Activated T-cell treated with anti-CD3 and anti-CD28 coated beads, Interleukin-2, amount 50 U/mL, for 24 hours (primary cell): ENCODE data around the gene TACC2.
"Not testable (repeated sequence)": the region's sequence is repeated elsewhere in the genome, so short reads cannot be mapped to it uniquely, and the experiment has no call there.

Source experiments
- DNase-seq: peaks from one replicate; pipeline ENCODE4 v3.0.0-alpha.2; 2020
- H3K27ac Mint-ChIP-seq: 2 replicates; pipeline ENCODE4 v1.8.0; 2020; ENCODE audit warnings: mild to moderate bottlenecking, mixed read lengths
- H3K27me3 Mint-ChIP-seq: 2 replicates; pipeline ENCODE4 v1.8.0; 2020; ENCODE audit warnings: mixed read lengths
- H3K36me3 Mint-ChIP-seq: 2 replicates; pipeline ENCODE4 v1.8.0; 2020; ENCODE audit warnings: low read depth, mixed read lengths
- H3K4me1 Mint-ChIP-seq: 2 replicates; pipeline ENCODE4 v1.8.0; 2020; ENCODE audit warnings: low read depth, mixed read lengths
- H3K4me3 Mint-ChIP-seq: 2 replicates; pipeline ENCODE4 v1.8.0; 2020; ENCODE audit warnings: mild to moderate bottlenecking, moderate library complexity, mixed read lengths
- H3K9me3 Mint-ChIP-seq: 2 replicates; pipeline ENCODE4 v1.8.0; 2020; ENCODE audit warnings: mixed read lengths

The TACC2 gene

DNA sequence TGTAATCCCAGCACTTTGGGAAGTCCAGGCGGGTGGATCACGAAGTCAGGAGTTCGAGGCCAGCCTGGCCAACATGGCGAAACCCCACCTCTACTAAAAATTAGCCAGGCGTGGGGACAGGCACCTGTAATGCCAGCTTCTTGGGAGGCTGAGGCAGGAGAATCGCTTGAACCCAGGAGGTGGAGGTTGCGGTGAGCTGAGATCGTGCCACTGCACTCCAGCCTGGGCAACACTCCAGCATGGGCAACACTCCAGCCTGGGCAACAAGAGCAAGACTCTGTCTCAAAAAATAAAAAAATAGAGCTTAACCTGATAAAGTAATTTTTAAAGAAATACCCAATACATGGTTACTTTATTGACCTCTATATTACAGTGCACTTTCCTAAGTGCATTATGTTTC is 19.9 kb upstream of the TACC2 start:
- DNase-seq, H3K27ac Mint-ChIP-seq, H3K27me3 Mint-ChIP-seq, H3K4me3 Mint-ChIP-seq, H3K9me3 Mint-ChIP-seq: not testable (repeated sequence)
- H3K4me1 Mint-ChIP-seq: peaks cover 20% of the 10 kb centered on the region
- peaks cover 90% of the 10 kb centered on the region for H3K36me3 Mint-ChIP-seq

DNA sequence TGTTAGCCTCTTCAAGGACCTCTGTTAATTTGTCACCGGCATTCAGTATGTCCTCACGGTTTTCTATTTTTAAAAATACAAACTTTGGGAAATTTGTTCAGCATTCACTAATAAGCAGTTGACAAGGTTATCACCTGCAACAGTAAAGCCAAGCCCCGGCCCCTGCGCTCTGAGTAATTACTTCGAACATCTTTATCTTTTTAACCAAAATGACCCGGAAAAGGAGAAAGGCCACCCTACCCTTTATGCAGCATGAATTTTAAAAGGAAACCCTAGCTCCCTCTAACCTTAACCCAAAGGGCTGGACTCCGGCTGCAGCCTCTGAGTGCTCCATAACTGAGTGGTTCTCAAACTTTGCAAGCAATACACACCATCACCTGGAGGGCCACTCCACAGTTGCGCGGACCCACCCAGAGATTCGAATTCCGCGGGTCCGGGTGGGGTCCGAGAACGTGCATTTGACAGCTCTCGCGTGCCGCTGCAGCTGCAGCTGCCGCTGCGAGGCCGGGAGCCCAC is 14.9 kb upstream of the TACC2 start:
- Mint-ChIP-seq H3K27ac (peak overlapping the region; percentile 66), H3K27me3 (no peaks in the 10 kb centered on the region), H3K4me1 (peaks cover 26% of the 10 kb centered on the region), H3K36me3 (peaks cover 55% of the 10 kb centered on the region), H3K9me3 (peaks cover 8% of the 10 kb centered on the region), H3K4me3 (peak overlapping the region; percentile 89)
- DNase-seq: no peak

DNA sequence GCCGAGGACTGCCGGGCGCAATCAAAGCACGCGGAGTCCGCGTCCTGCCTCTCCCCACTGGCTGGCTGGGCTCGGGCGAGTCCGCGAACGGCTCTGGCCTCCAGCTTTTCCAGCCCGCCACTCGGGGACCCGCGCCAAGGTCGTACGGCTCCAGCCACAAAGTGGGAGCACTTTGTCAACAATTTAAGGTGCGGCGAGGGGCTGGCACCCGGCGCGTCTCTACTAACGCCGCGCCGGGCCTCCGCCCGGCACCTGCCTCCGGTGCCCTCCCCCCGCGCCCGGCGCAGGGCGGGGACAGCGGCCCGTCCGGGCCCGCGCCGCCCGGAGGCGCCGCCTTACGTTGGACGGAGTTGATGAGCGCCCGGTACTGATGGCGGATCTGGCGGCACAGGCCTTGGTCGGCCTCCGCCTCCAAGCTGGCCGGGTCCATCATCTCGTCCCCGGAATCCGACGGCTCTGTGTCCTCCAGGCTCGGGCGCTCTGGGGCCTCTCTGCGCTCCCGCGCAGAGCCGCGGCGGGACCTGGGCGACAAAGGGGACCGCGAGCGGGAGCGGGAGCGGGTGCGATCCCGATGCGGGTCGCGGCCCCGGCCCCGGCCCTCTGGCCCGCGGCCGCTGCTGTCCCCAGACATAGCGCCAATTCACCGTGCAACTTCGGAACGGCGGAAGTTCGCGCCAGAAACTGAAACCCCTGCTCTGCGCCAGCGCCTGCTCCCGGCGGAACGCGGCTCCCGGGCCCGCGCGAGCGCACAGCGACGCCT is 14.2 kb upstream of the TACC2 start, which contains the start of gene NSMCE4A:
Gene NSMCE4A (minus strand): TSS at position 683 of the 760 bp plus-strand sequence. CDS start 52 bp downstream, at position 631.
- H3K4me1 Mint-ChIP-seq: peaks cover 26% of the 10 kb centered on the region
- peak; percentile 88 for DNase-seq
- H3K27ac Mint-ChIP-seq: peak within 1 kb of the TSS; percentile 77
- H3K36me3 Mint-ChIP-seq: peaks cover 50% of the 10 kb centered on the region
- peaks cover 8% of the 10 kb centered on the region for H3K9me3 Mint-ChIP-seq
- no peaks in the 10 kb centered on the region for H3K27me3 Mint-ChIP-seq
- H3K4me3 Mint-ChIP-seq: peak within 1 kb of the TSS; percentile 89

DNA sequence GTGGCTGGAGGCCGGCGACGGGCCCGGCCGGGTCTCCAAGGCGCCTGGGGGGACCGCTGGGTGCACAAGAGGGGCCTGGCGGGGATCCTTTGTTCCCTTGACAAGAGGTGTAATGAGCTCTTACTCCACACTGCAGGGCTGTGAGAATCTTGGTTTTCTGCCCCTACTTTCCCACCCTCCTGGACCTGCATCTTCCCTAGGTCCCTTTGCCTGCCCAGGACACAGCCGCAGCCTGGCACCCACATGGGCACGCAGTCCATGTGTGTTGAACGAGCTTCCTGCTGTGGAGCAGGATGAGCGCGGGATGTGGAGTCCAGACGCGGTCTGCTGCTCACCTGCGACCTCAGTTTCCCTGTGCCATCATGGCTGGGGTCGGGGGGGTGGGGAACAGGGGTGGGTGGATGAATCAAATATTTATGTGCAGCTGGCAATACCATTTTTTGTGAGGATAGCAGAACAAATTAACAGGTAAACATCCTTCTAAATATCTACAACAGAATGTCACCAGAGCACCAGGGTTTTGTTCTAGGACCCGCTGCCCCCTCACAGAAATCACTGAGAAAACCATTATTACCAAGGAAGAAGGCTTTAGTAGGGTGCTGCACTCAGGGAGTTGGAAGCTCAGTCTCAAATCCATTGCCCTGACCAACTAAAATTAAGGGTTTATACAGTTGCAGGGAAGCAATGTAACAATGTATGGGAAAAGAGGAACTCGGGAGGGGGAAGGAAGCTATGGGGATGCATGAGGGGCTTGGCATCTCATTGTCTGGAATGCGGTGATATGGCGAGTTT is 13.5 kb upstream of the TACC2 start:
- no peaks in the 10 kb centered on the region for H3K27me3 Mint-ChIP-seq
- H3K9me3 Mint-ChIP-seq: peaks cover 8% of the 10 kb centered on the region
- peaks cover 26% of the 10 kb centered on the region for H3K4me1 Mint-ChIP-seq
- peak overlapping the region; percentile 89 for H3K4me3 Mint-ChIP-seq
- DNase-seq: no peak
- H3K27ac Mint-ChIP-seq: peak overlapping the region; percentile 77
- peaks cover 42% of the 10 kb centered on the region for H3K36me3 Mint-ChIP-seq

DNA sequence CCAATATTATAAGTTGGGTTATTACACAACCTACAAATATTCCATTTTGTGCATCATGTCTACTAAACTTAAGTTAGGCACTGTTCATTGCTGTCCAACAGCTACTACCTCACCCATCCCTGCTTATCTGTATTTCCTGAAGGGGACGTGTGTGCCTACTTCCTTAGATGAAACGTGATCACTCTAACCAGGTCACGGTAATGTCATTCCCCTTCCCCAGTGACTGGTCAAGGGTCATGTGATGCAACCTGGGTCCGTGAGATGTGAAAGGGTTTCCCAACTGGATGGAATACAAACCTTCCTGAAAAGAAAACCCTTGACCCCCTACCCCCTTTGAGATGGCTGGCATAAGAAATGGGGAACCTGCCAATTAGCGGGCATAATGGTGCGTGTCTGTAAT is 12.4 kb upstream of the TACC2 start:
- peaks cover 8% of the 10 kb centered on the region for H3K9me3 Mint-ChIP-seq
- H3K36me3 Mint-ChIP-seq: peaks cover 31% of the 10 kb centered on the region
- H3K27me3 Mint-ChIP-seq: no peaks in the 10 kb centered on the region
- peaks cover 22% of the 10 kb centered on the region for H3K4me1 Mint-ChIP-seq
- H3K4me3 Mint-ChIP-seq: no peak overlapping the region
- DNase-seq: no peak
- H3K27ac Mint-ChIP-seq: no peak overlapping the region

DNA sequence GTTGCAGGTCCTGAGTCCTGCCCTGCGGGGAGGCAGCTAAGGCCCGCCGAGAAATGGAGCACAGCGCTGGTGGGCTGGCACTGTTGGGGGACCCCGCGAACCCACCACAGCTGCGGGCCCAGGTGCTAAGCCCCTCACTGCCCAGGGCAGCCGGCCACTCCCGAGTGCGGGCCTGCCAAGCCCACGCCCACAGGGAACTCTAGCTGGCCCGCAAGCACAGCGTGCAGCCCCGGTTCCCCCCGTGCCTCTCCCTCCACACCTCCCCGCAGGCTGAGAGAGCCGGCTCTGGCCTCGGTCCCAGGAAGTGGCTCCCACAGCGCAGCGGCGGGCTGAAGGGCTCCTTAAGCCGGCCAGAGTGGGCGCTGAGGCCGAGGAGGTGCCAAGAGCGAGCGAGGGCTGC is 10.5 kb upstream of the TACC2 start:
- DNase-seq: no peak
- peaks cover 9% of the 10 kb centered on the region for H3K4me1 Mint-ChIP-seq
- peaks cover under 1% of the 10 kb centered on the region for H3K27me3 Mint-ChIP-seq
- H3K9me3 Mint-ChIP-seq: peaks cover 8% of the 10 kb centered on the region
- H3K36me3 Mint-ChIP-seq: peaks cover 16% of the 10 kb centered on the region
- H3K27ac Mint-ChIP-seq: no peak overlapping the region
- H3K4me3 Mint-ChIP-seq: no peak overlapping the region

DNA sequence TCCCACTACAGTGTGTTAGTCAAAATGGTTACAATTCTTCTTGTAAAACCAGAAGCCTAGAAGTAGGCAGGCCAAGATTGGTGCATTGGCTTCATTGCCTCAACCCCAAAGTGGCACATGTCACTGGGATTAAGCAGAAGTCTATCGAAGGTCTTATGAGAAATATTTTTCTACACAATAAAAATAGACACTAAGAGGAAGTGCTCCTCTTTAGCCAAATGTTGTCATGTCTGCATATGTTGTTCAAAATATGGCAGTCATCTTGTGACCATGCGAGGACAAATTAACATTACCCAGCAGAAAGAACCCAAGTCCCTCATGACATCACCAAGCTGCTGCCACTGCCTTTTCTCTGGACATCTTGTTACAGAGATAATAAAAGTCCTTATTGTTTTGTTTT is 7.6 kb upstream of the TACC2 start:
- Mint-ChIP-seq H3K9me3 (peaks cover 21% of the 10 kb centered on the region), H3K27ac (no peak overlapping the region), H3K36me3 (peaks cover 8% of the 10 kb centered on the region), H3K27me3 (peaks cover 8% of the 10 kb centered on the region), H3K4me1 (no peaks in the 10 kb centered on the region), H3K4me3 (no peak overlapping the region)
- no peak for DNase-seq

DNA sequence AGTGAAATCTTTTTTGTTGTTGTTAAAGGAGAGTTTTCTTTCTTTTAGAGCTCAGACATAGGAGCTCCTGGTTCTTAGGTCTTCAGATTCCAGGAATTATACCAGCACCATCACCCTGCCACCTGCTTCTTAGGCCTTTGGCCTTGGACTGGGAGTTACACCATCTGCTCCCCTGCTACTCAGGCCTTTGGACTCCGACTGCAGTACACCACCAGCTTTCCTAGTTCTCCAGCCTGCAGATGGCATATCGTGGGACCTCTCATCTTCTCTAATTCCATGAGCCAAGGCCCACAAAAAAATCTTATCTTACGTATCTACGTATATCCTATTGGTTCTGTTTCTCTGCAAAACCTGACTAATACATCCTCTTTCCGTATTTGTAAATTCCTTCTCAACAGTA is 5.1 kb upstream of the TACC2 start:
- Mint-ChIP-seq H3K4me3 (no peak overlapping the region), H3K27me3 (peaks cover 30% of the 10 kb centered on the region), H3K27ac (no peak overlapping the region), H3K4me1 (peaks cover 8% of the 10 kb centered on the region), H3K9me3 (peaks cover 18% of the 10 kb centered on the region), H3K36me3 (peaks cover 3% of the 10 kb centered on the region)
- DNase-seq: no peak

DNA sequence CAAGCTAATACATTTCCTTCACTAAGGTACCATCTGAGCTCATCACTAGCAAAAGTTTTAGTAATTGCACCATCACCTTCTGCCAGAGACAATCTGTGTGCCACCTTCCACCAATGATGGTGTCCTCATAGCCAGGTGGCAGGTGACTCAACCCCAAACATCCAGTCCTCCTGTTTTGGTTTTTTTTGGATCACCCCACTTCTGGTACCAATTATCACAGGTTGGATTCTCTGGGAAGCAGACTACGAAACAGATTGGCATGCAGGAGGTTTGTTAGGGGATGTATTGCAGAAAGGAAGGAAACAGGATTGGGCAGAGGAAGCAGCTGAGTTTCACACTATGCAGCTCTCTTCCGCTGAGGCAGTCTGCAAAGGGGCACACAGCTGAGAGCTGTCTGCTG is 4.5 kb upstream of the TACC2 start:
- Mint-ChIP-seq H3K36me3 (peaks cover 3% of the 10 kb centered on the region), H3K4me1 (peaks cover 8% of the 10 kb centered on the region), H3K4me3 (no peak overlapping the region), H3K27ac (no peak overlapping the region), H3K9me3 (peaks cover 18% of the 10 kb centered on the region), H3K27me3 (peaks cover 32% of the 10 kb centered on the region)
- DNase-seq: no peak

DNA sequence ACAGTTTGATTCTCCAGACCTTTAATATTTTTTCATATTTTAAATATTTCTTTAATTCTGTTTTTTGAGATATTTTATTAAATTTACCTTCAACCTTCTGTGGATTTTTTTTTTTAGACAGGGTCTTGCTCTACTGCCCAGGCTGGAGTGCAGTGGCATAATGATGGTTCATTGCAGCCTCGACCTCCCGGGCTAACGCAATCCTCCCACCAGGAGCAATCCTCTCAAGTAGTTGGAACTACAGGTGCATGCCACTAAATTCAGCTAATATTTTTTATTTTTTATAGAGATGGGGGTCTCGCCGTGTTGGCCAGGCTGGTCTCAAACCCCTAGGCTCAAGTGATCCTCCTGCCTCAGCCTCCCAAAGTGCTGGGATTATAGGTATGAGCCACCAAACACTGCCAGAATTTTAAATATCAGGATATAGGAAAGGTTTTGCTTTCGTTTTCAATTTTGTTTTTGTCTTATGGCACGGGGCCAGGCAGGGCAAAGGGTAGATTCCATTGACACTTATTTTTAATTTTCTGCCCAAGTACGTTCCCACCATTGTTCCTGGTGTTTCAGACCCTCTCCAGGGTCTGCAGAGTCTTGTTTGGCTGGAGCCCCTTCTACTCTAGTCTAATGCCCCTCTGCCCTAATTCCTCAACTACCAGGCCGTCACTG is 1.2 kb downstream of the TACC2 start:
- Mint-ChIP-seq H3K27me3 (peaks cover 45% of the 10 kb centered on the region), H3K9me3 (peaks cover 3% of the 10 kb centered on the region), H3K27ac (no peak overlapping the region), H3K4me1 (peaks cover 8% of the 10 kb centered on the region), H3K36me3 (no peaks in the 10 kb centered on the region), H3K4me3 (no peak overlapping the region)
- no peak for DNase-seq

DNA sequence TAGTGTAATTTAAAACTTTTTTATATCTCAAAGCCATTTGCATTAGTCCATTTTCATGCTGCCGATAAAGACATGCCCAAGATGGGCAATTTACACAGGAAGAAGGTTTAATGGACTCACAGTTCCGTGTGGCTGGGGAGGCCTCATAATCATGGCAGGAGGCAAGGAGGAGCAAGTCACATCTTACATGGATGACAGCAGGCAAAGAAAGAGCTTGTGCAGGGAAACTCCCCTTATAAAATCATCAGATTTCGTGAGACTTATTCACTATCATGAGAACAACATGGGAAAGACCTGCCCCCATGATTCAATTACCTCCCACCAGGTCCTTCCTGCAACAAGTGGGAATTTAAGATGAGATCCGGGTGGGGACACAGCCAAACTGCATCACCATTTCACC is 2.8 kb downstream of the TACC2 start:
- not testable (repeated sequence) for H3K4me3 Mint-ChIP-seq, DNase-seq, H3K4me1 Mint-ChIP-seq, H3K9me3 Mint-ChIP-seq, H3K27ac Mint-ChIP-seq, H3K36me3 Mint-ChIP-seq
- H3K27me3 Mint-ChIP-seq: peaks cover 47% of the 10 kb centered on the region

DNA sequence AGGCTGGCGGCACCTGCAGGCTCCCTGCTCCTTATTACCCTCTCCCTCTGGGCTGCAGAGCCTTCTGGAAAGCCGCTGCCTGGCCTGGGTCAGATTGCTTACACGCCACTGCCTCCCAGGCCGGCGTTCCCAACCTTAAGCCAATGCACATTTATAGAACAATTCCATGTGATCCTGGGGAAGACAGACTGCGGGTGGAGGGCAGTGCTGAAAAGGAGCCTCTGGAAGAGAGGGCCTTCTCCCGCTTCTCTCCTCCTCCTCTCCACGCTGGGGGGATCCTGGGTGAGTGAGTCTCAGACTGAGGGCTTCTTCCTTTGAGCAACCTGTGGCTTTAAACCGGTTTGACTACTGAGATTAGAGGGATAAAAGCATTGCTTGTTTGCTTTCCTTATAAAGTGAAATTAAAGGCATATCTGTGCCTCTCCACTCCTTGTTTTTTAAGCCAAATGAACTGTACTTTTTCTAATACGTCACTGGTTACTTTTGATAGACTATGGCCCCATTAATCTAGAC is 5.5 kb downstream of the TACC2 start:
- Mint-ChIP-seq H3K9me3 (no peaks in the 10 kb centered on the region), H3K27ac (no peak overlapping the region), H3K4me1 (no peaks in the 10 kb centered on the region), H3K36me3 (no peaks in the 10 kb centered on the region), H3K4me3 (no peak overlapping the region), H3K27me3 (peaks cover 38% of the 10 kb centered on the region)
- no peak for DNase-seq

DNA sequence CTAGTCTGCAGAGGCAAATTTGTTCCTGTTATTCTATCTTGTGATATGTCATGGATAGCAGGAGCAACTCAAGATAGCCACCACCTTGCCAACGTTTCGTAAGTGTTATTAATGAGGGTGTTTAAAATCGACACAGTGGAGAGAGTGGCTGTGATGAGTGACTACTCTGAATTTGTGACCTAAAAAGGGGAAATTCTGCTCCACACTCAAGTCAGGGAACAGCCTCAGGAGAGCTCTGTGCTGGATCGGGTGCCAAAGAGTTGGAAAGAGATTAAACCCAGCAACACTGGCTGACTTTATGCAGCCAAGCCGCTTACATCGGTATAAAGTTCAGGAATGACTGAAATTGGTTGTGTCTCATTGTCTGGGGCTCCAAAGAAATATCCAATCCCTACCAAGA is 9.5 kb downstream of the TACC2 start:
- H3K36me3 Mint-ChIP-seq: no peaks in the 10 kb centered on the region
- H3K4me1 Mint-ChIP-seq: no peaks in the 10 kb centered on the region
- no peak overlapping the region for H3K27ac Mint-ChIP-seq
- H3K9me3 Mint-ChIP-seq: peaks cover 21% of the 10 kb centered on the region
- no peak for DNase-seq
- no peak overlapping the region for H3K4me3 Mint-ChIP-seq
- peaks cover 26% of the 10 kb centered on the region for H3K27me3 Mint-ChIP-seq

DNA sequence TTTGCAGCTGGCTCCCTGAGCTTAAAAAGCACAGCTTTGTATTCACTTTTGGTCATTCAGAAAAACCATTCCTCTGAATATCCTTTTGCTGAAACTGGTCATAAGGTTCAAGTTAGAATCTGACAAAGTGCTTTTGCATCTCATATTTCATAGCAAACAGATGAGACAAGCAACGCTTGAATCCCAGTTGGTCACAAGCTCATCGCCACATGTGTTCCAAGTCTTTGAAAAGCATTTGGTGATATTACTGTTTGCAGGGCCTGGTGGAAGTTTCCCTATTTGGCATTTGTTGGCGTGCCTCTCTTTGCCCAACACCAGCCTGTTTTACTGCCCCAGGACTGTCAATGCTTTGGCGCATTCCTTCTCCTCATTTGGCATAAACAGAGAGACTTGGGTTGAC is 10.3 kb downstream of the TACC2 start:
- no peak for DNase-seq
- Mint-ChIP-seq H3K36me3 (no peaks in the 10 kb centered on the region), H3K9me3 (peaks cover 21% of the 10 kb centered on the region), H3K27me3 (peaks cover 26% of the 10 kb centered on the region), H3K4me3 (no peak overlapping the region), H3K4me1 (no peaks in the 10 kb centered on the region), H3K27ac (no peak overlapping the region)
